HG03175 (cell line): ENCODE results near the gene ZNF592.
A peak's percentile ranks its signal among the peaks of the same experiment; 100 is the strongest.
"Not testable (repeated sequence)": the region's sequence is repeated elsewhere in the genome, so short reads cannot be mapped to it uniquely, and the experiment has no call there.

Experiments
- ATAC-seq: cut with Tn5 transposase; IDR thresholded peaks from one replicate; pipeline ENCODE4 v1.9.1; 2021; ENCODE audit warnings: mild to moderate bottlenecking, moderate library complexity; ENCODE audit not compliant: unreplicated experiment

The ZNF592 gene

DNA sequence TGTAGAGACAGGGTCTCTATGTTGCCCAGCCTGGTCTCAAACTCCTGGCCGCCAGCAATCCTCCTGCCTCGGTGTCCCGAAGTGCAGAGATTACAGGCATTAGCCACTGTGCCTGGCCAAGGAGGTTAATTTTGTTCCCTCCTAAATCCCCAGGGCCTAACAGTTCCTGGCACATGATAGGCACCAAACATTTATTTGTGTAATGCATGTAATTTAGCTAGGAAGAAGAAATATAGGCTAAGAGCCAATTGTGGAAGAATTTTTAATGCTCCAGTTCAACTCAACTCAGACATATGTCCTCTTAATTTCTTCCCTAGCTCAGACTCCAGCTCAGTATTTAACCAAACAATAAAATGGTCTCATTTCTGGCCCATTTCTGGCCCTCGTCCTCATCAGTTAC is 7.7 kb upstream of the ZNF592 start:
- ATAC-seq = no peak

DNA sequence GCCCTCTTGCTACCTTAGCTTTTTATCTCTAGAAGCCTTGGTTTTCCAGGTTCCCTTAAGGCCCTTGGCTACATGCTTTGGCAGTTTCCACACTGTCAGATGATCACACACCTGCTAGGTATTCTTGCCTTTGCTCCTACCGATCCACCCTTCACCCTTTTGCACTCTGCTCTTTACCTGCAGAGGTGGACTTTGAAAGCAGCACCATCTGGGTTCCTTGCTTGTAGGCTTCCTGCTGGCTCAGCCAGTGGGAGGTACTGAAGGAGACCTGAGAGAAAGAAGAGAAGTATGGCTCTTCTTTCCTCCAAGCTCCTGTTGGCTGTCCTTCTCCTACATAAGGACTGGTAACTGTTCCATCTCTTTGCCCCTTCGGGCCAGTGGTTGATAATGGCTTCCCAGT is 7.3 kb upstream of the ZNF592 start:
- ATAC-seq = no peak

GRCh38 chr15:84747416-84748273 is 747 bp upstream of the ZNF592 start:
- peak; percentile 48 for ATAC-seq

DNA sequence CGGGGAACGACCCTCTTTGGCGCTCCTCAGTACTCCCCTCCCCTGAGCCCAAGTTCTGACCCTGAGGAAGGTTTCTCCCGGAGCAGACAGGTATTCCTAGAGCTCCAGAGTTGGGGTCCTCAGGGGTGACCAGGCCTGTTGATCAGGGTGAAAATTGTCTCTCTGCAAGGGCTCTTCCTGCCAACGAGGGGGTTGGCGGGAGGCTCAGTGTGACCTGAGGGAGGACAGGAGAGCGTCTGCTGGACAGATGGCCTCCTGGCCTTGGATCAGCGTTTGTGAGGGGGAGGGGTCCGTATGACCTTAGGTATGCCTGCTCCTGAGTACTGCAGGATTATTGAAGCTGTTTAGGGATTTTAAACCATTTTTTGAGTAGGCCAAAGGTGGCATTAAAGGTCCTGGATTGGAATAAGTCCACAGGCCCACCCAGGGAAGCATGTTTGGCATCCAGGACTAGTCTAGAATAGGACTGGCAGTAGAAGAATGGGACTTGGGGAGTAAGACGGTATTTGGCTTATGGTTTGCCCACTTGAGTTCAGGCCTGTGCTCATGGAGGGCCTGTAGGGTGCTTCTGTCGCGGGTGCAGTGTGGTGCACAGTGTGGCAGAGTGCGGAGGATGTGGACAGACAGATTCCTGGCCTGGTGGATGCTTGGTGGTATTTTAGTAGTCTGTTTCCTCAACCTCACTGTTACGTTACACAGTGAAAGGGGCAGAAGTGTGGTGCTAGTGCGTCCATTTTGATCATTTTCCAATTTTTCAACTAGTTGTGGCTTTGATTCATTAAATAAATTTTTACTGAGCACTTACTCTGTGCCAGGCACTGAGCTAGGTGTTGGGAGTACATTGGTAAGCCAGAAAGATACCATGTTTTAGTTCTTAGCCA is 959 bp downstream of the ZNF592 start:
- peak; percentile 21 for ATAC-seq

DNA sequence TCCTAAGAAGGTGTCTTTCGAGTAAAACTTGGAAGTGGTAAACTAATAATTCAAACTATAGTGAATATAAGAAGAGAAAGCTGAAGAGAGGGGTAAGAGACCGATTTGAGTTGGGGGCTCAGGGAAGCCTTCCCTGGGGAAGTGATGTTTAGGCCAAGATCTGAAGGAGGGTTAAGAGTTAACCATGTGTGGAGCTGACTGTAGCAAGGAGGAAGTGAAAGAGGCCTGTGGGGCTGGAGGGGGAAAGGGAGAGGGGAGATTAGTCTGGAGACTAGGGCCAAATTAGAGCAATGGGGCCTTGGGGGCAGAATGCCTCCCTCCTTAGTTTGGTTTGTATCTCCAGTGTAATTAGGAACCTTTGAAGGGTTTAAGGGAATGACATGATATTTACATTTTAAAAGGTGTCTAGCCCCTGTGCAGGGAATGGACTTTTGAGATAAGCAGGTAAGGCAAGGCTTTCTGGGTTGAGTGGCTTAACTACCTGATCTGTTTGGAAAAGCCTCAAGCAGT is 2.2 kb downstream of the ZNF592 start:
- peak; percentile 26 for ATAC-seq

GRCh38 chr15:84751721-84752120 is 3.3 kb downstream of the ZNF592 start:
- ATAC-seq = not testable (repeated sequence)

- no peak for ATAC-seq
Measured at GRCh38 chr15:84752195-84752594, 3.8 kb downstream of the ZNF592 start.

GRCh38 chr15:84752700-84753099 is 4.3 kb downstream of the ZNF592 start:
- ATAC-seq = no peak

GRCh38 chr15:84754889-84755288 is 6.5 kb downstream of the ZNF592 start:
- not testable (repeated sequence) for ATAC-seq

- ATAC-seq = no peak
Measured at GRCh38 chr15:84755736-84756527, 7.5 kb downstream of the ZNF592 start.

DNA sequence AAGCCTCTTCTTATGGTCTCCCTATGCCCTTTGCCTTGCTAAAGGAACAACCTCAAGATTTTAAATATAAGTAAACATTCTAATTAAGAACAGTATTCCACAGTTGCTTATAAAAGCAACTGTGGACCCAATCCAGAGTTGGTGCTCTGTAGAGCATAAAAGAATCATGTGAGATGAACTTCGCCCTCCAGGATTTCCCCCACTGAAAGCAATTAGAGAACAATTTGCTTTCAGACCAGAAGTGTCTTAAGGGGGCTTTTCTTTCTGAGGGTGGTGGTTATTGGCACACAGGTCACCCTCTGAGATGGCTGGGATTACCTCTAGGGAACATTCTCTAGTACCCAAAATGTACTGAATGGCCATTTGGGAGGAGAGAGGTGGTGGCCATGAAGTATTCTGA is 10.6 kb downstream of the ZNF592 start:
- no peak for ATAC-seq

GRCh38 chr15:84760219-84760618 is 11.8 kb downstream of the ZNF592 start:
- no peak for ATAC-seq

- ATAC-seq = peak; percentile 75
Measured at GRCh38 chr15:84761607-84762131, 13.3 kb downstream of the ZNF592 start.

GRCh38 chr15:84762840-84763572 is 14.6 kb downstream of the ZNF592 start:
- ATAC-seq = no peak

- ATAC-seq = no peak
Measured at GRCh38 chr15:84764585-84764984, 16.2 kb downstream of the ZNF592 start.

DNA sequence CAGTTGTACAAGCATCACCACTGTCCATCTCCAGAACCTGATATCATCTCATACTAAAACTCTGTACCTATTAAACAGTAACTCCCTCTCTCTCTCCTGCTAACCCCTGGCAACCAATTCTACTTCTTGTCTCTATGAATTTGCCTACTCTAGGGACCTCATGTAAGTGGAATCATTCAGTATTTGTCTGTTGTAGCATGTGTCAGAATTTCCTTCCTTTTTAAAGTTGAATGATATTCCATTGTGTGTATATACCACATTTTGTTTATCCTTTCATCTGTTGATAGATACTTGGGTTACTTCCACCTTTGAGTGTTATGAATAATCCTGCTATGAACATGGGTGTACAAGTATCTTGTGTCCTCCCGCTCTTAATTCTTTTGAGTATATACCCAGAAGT is 16.6 kb downstream of the ZNF592 start:
- ATAC-seq = no peak

- no peak for ATAC-seq
Measured at GRCh38 chr15:84765675-84766074, 17.3 kb downstream of the ZNF592 start.

- no peak for ATAC-seq
Measured at GRCh38 chr15:84766461-84767035, 18.2 kb downstream of the ZNF592 start.

- no peak for ATAC-seq
Measured at GRCh38 chr15:84772031-84772430, 23.6 kb downstream of the ZNF592 start.

DNA sequence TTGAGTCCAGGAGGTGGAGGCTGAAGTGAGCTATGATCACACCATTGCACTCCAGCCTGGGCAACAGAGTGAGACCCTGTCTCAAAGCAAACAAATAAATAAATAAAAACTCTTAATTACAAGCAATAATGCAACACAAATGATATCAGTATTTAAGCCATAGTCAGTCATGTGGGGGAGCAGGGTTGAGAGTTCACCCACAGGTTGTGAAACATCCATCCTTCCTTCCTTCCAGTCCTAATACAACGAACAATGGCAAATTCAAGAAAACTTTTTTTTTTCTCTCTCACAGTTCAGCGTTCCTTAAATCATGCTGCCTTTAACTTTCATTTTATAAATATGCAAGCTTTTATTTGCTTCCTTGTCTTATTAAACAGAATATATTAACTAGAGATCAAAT is 24.1 kb downstream of the ZNF592 start:
- no peak for ATAC-seq
